Mesenchymal stem cell (in vitro differentiated cells and primary cell): ENCODE data around the gene IFNAR1.

Experiments used
- DNase-seq: peaks from one replicate; pipeline ENCODE4 v3.0.0-alpha.2; 2013
- H2AFZ ChIP-seq: one replicate; pipeline ENCODE4 v1.6.1; 2013; ENCODE audit warnings: low read depth, mild to moderate bottlenecking, control low read depth, inconsistent platforms, low read length, moderate library complexity
- H2AK5ac ChIP-seq: 2 replicates; pipeline ENCODE4 v1.6.1; 2013; ENCODE audit warnings: low read length, moderate library complexity, mild to moderate bottlenecking, inconsistent platforms; ENCODE audit not compliant: severe bottlenecking
- H2BK120ac ChIP-seq: one replicate; pipeline ENCODE4 v1.6.1; 2013; ENCODE audit warnings: low read depth, mild to moderate bottlenecking, inconsistent platforms, low read length, moderate library complexity
- H2BK12ac ChIP-seq, 2 experiments: one replicate each; pipeline ENCODE4 v1.6.1; 2013; ENCODE audit warnings: inconsistent platforms in 2 of 2, low read length in 2 of 2, mild to moderate bottlenecking in 2 of 2, moderate library complexity in 2 of 2, control low read depth in 1 of 2
- H2BK15ac ChIP-seq: one replicate; pipeline ENCODE4 v1.6.1; 2013; ENCODE audit warnings: mild to moderate bottlenecking, low read depth, inconsistent platforms; ENCODE audit not compliant: poor library complexity, severe bottlenecking
- H2BK5ac ChIP-seq: 2 replicates; pipeline ENCODE4 v1.6.1; 2013; ENCODE audit warnings: low read depth, mild to moderate bottlenecking, low read length, control low read depth, inconsistent platforms; ENCODE audit not compliant: poor library complexity, severe bottlenecking
- H3K14ac ChIP-seq, 2 experiments: one replicate each; pipeline ENCODE4 v1.6.1; 2013; ENCODE audit warnings: inconsistent platforms in 2 of 2, low read length in 2 of 2, control low read depth in 1 of 2, mild to moderate bottlenecking in 1 of 2, moderate library complexity in 1 of 2
- H3K18ac ChIP-seq, 2 experiments: one replicate each; pipeline ENCODE4 v1.6.1; 2013; ENCODE audit warnings: inconsistent platforms in 2 of 2, low read length in 2 of 2, control low read depth in 1 of 2, low read depth in 1 of 2, mild to moderate bottlenecking in 1 of 2
- H3K23ac ChIP-seq, 2 experiments: one replicate each; pipeline ENCODE4 v1.6.1; 2013; ENCODE audit warnings: inconsistent platforms in 2 of 2, low read length in 2 of 2, mild to moderate bottlenecking in 2 of 2, moderate library complexity in 2 of 2, control low read depth in 1 of 2
- H3K27ac ChIP-seq: 2 replicates; pipeline ENCODE4 v1.5.1; 2013; ENCODE audit warnings: mild to moderate bottlenecking, moderate library complexity, low read length, control low read depth, inconsistent platforms; ENCODE audit not compliant: poor library complexity, severe bottlenecking
- H3K27me3 ChIP-seq, 2 experiments: 2 replicates each; pipeline versions ENCODE4 v1.6.1 to v1.7.0; 2013; ENCODE audit warnings: low read length in 2 of 2, mild to moderate bottlenecking in 2 of 2, moderate library complexity in 2 of 2, control low read depth in 1 of 2, inconsistent platforms in 1 of 2; ENCODE audit not compliant: control insufficient read depth in 1 of 2, insufficient read depth in 1 of 2
- H3K36me3 ChIP-seq, 2 experiments: 2 replicates each; pipeline versions ENCODE4 v1.6.1 to v1.7.0; 2013; ENCODE audit warnings: low read length in 2 of 2, control low read depth in 1 of 2, inconsistent platforms in 1 of 2, low read depth in 1 of 2, mild to moderate bottlenecking in 1 of 2; ENCODE audit not compliant: insufficient read depth in 2 of 2, control insufficient read depth in 1 of 2
- H3K4ac ChIP-seq, 2 experiments: one replicate each; pipeline ENCODE4 v1.6.1; 2013; ENCODE audit warnings: inconsistent platforms in 2 of 2, low read length in 2 of 2, mild to moderate bottlenecking in 2 of 2, moderate library complexity in 2 of 2, control low read depth in 1 of 2, low read depth in 1 of 2
- H3K4me1 ChIP-seq: 2 replicates; pipeline ENCODE4 v1.6.1; 2013; ENCODE audit warnings: low read depth, low read length, control low read depth; ENCODE audit not compliant: control insufficient read depth, insufficient read depth
- H3K4me2 ChIP-seq: 2 replicates; pipeline ENCODE4 v1.6.1; 2013; ENCODE audit warnings: low read length, mild to moderate bottlenecking, inconsistent platforms; ENCODE audit not compliant: poor library complexity, severe bottlenecking
- H3K4me3 ChIP-seq, 2 experiments: 2 replicates each; pipeline versions ENCODE4 v1.5.1 to v1.7.0; 2013; ENCODE audit warnings: low read length in 2 of 2, mild to moderate bottlenecking in 2 of 2, control low read depth in 1 of 2, low read depth in 1 of 2; ENCODE audit not compliant: insufficient read depth in 1 of 2
- H3K79me1 ChIP-seq: replicated peaks from 2 replicates; pipeline ENCODE4 v1.6.1; 2013; ENCODE audit warnings: mild to moderate bottlenecking, control low read depth, low read length, inconsistent platforms; ENCODE audit not compliant: poor library complexity, severe bottlenecking
- H3K9ac ChIP-seq: 2 replicates; pipeline ENCODE4 v1.7.0; 2013; ENCODE audit warnings: mild to moderate bottlenecking, low read length, moderate library complexity
- H3K9me3 ChIP-seq: 2 replicates; pipeline ENCODE4 v1.7.0; 2013; ENCODE audit warnings: mild to moderate bottlenecking, low read length; ENCODE audit not compliant: control insufficient read depth
- H4K8ac ChIP-seq: one replicate; pipeline ENCODE4 v1.6.1; 2013; ENCODE audit warnings: inconsistent platforms, mild to moderate bottlenecking, low read length, moderate library complexity
- H4K91ac ChIP-seq: one replicate; pipeline ENCODE4 v1.6.1; 2013; ENCODE audit warnings: mild to moderate bottlenecking, low read length, inconsistent platforms
- WGBS: methylation state at CpG from one replicate; pipeline ENCODE4 v1.1.7; 2013; ENCODE audit warnings: mixed read lengths; 5-methylcytosine and 5-hydroxymethylcytosine counted together

IFNAR1 gene

DNA sequence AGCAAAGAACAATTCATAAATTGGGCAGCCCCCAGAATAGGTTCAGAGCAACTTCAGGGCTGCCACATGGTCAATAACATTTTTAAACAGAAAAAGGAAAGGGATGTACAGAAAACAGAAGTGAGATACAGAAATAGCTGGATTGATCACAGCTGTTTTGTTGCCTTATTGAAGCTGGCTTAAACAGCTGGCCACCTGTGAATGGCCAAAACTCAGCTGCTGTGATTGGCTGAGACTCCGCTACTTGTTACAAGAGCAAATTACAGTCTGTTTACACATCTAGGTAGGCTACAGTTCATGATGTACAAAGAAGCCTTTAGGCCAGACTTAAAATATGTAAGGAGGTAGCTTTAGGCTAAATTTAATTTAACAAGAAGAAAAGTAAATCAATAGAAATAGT, 11.6 kb upstream of the IFNAR1 start:
- H2BK15ac ChIP-seq = no peak overlapping the region
- no peak overlapping the region for H4K91ac ChIP-seq
- H3K4me2 ChIP-seq = no peak overlapping the region
- no peak for DNase-seq
- H3K79me1 ChIP-seq = no peaks in the 10 kb centered on the region
- no peak overlapping the region for H2BK5ac ChIP-seq
- no peak overlapping the region for H3K23ac ChIP-seq
- no peak overlapping the region for H3K4me3 ChIP-seq
- peaks cover 8% of the 10 kb centered on the region for H3K9me3 ChIP-seq
- 100% methylated on average over 1 of the region's 1 CpG for WGBS
- no peak overlapping the region for H2BK120ac ChIP-seq
- H3K4me1 ChIP-seq = no peaks in the 10 kb centered on the region
- no peak overlapping the region for H4K8ac ChIP-seq
- no peak overlapping the region for H2AFZ ChIP-seq
- peaks cover 3 to 17% of the 10 kb centered on the region in 2 experiments for H3K27me3 ChIP-seq
- no peak overlapping the region for H3K27ac ChIP-seq
- H2BK12ac ChIP-seq = no peak overlapping the region
- H2AK5ac ChIP-seq = no peak overlapping the region
- no peak overlapping the region for H3K4ac ChIP-seq
- no peaks in the 10 kb centered on the region for H3K36me3 ChIP-seq
- H3K18ac ChIP-seq = no peak overlapping the region
- no peak overlapping the region for H3K9ac ChIP-seq
- no peak overlapping the region for H3K14ac ChIP-seq

GRCh38 chr21:33313611-33314010, 11.2 kb upstream of the IFNAR1 start:
- H3K4me2 ChIP-seq = no peak overlapping the region
- no peak overlapping the region for H2AFZ ChIP-seq
- WGBS = 72% methylated on average over 2 of the region's 4 CpGs
- H3K79me1 ChIP-seq = no peaks in the 10 kb centered on the region
- no peak overlapping the region for H2BK15ac ChIP-seq
- no peak overlapping the region for H2BK120ac ChIP-seq
- H4K8ac ChIP-seq = no peak overlapping the region
- H3K27me3 ChIP-seq = peaks cover 3 to 17% of the 10 kb centered on the region in 2 experiments
- no peak overlapping the region for H3K14ac ChIP-seq
- no peak overlapping the region for H2AK5ac ChIP-seq
- peaks cover 8% of the 10 kb centered on the region for H3K9me3 ChIP-seq
- H2BK12ac ChIP-seq = no peak overlapping the region
- no peak overlapping the region for H3K4ac ChIP-seq
- no peak overlapping the region for H3K23ac ChIP-seq
- no peak overlapping the region for H3K4me3 ChIP-seq
- H3K9ac ChIP-seq = no peak overlapping the region
- DNase-seq = no peak
- H2BK5ac ChIP-seq = no peak overlapping the region
- no peak overlapping the region for H4K91ac ChIP-seq
- H3K36me3 ChIP-seq = no peaks in the 10 kb centered on the region
- no peaks in the 10 kb centered on the region for H3K4me1 ChIP-seq
- H3K27ac ChIP-seq = no peak overlapping the region
- H3K18ac ChIP-seq = no peak overlapping the region

DNA sequence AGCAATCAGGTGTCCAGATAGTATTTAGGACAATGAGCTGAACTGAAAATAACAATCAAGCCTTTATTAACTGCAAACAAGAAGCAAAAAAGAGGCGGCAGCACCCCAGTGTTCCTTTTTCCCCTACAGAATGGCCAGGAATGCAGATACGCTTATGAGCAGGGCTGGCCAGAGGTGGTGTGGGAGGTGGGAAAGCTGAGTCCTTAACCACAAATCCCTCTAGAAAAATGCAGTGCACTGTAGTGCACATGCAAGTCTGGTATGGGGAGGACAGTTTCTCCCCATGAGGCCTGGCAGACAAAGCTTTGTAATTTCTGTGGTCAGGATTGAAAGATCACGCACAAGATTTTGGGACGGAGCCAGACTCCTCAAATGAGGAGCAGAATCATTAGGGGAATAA, 10.7 kb upstream of the IFNAR1 start:
- no peaks in the 10 kb centered on the region for H3K79me1 ChIP-seq
- H3K27ac ChIP-seq = no peak overlapping the region
- no peak for DNase-seq
- no peak overlapping the region for H2BK120ac ChIP-seq
- no peak overlapping the region for H3K4me3 ChIP-seq
- no peak overlapping the region for H2AK5ac ChIP-seq
- H3K27me3 ChIP-seq = peaks cover 3 to 17% of the 10 kb centered on the region in 2 experiments
- H3K4me2 ChIP-seq = no peak overlapping the region
- H3K14ac ChIP-seq = no peak overlapping the region
- no peak overlapping the region for H2BK12ac ChIP-seq
- no peak overlapping the region for H2AFZ ChIP-seq
- no peaks in the 10 kb centered on the region for H3K4me1 ChIP-seq
- 74% methylated on average over 4 of the region's 4 CpGs for WGBS
- no peak overlapping the region for H2BK5ac ChIP-seq
- no peak overlapping the region for H4K8ac ChIP-seq
- H3K9me3 ChIP-seq = peaks cover 8% of the 10 kb centered on the region
- H3K9ac ChIP-seq = no peak overlapping the region
- H3K36me3 ChIP-seq = no peaks in the 10 kb centered on the region
- no peak overlapping the region for H3K23ac ChIP-seq
- H4K91ac ChIP-seq = no peak overlapping the region
- H2BK15ac ChIP-seq = no peak overlapping the region
- no peak overlapping the region for H3K4ac ChIP-seq
- no peak overlapping the region for H3K18ac ChIP-seq

DNA sequence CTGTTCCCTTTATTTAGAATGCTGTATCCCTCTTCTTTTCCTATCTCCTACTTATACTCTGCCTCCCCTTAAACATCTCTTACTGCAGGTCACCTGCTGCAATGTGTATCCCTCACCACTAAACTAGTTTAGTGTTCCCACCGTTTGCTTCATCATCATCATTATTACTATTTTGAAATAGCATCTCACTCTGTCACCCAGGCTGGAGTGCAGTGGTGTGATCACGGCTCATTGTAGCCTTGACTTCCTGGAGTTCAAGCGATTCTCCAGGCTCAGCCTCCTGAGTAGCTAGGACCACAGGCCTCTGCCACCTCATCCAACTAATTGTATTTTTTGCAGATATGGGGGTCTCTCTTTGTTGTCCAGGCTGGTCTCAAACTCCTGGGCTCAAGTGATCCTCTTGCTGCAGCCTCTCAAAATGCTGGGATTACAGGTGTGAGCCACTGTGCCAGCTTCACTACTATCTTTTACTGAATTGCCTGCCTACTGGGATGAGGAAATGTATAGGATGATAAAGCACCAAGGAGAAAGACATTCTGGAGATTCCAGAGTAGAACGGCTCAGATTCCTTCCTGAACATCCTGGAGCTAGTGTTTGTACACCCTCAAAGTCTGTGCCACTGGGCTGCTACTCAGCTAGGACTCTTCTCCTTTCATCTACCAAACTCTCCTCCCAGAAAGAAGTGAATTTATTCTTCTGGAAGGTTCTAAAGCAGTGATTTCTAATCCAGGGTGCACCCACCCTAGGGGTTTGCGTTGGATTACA, 8.6 kb upstream of the IFNAR1 start:
- Histone ChIP-seq H3K36me3 (no peaks in the 10 kb centered on the region), H3K9me3 (peaks cover 8% of the 10 kb centered on the region), H3K4me2 (no peak overlapping the region), H3K14ac (no peak overlapping the region), H2AFZ (no peak overlapping the region), H3K4me3 (no peak overlapping the region), H2BK5ac (no peak overlapping the region), H3K9ac (no peak overlapping the region), H3K4me1 (no peaks in the 10 kb centered on the region), H3K23ac (no peak overlapping the region), H3K79me1 (no peaks in the 10 kb centered on the region), H2BK15ac (no peak overlapping the region), H2BK12ac (no peak overlapping the region), H4K91ac (no peak overlapping the region), H3K27me3 (peaks cover 3 to 17% of the 10 kb centered on the region in 2 experiments), H3K27ac (no peak overlapping the region), H3K18ac (no peak overlapping the region), H2BK120ac (no peak overlapping the region), H3K4ac (no peak overlapping the region), H2AK5ac (no peak overlapping the region), H4K8ac (no peak overlapping the region)
- WGBS = 80% methylated on average over 3 of the region's 5 CpGs
- no peak for DNase-seq
